Measurements from ENCODE around the gene KITLG. TPM values are rescaled to one million over a fixed set of nuclear protein-coding genes. Genes with fewer than 3 reads are reported as not detected.

KITLG gene
- total RNA-seq, 1 donor: 110 TPM

- no peak for TF ChIP-seq CTCF (IDR thresholded peaks at IDR 0.05; ENCODE audit: insufficient read depth, low read length)
- peak; percentile 34 for DNase-seq (ENCODE audit: low read depth)
- no peak overlapping the region for H3K4me3 ChIP-seq (ENCODE audit: low read depth, low read length)
Measured at GRCh38 chr12:88559772-88560171, 20.5 kb downstream of the KITLG start.

DNA sequence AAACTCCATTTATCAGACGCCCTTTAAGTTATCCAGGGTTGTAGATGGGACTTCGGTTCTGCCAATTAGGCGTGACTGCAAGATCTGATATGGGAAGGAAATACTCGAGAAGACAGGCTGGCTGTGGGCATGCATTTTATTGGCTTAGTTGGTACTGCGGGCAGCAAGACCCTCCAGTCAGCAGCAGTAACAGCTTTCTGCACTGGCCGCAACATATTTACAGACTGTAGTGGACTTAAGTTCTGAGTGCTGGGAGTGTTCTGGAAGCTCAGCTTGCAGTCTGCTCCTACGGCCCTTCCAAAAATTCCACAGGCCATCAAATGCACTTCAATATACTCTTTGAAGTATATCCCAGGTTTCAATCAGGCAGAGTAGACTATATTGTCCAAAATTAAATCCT is 21.1 kb downstream of the KITLG start:
- no peak overlapping the region for H3K4me3 ChIP-seq (ENCODE audit: low read depth, low read length)
- no peak for DNase-seq (ENCODE audit: low read depth)
- no peak for TF ChIP-seq CTCF (IDR thresholded peaks at IDR 0.05; ENCODE audit: insufficient read depth, low read length)

DNA sequence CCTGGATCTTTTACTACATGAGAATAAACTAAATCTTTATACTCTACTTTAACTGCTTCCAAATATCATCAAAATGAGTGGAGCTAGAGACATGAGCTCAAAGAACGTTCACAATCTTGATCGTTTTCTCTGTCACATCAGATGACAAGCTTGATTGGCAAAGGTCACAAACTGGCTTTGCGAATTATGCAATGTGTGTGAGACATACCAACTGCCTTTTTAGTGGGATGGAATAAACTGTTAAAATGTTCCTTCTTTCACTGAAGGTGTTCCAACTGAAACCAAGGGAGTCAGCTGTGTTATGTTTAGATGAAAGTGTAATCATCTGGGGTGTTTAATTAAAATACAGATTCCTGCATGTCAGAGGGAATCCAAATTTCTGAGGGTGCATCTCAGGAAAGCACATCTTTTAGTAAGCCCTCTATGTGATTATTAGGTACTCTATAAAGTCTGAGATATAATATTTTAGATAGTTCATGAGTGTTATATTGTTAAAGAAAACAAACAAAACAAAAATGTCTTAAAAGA is 21.9 kb downstream of the KITLG start:
- no peak for TF ChIP-seq CTCF (IDR thresholded peaks at IDR 0.05; ENCODE audit: insufficient read depth, low read length)
- no peak for DNase-seq (ENCODE audit: low read depth)
- H3K4me3 ChIP-seq (ENCODE audit: low read depth, low read length): no peak overlapping the region

DNA sequence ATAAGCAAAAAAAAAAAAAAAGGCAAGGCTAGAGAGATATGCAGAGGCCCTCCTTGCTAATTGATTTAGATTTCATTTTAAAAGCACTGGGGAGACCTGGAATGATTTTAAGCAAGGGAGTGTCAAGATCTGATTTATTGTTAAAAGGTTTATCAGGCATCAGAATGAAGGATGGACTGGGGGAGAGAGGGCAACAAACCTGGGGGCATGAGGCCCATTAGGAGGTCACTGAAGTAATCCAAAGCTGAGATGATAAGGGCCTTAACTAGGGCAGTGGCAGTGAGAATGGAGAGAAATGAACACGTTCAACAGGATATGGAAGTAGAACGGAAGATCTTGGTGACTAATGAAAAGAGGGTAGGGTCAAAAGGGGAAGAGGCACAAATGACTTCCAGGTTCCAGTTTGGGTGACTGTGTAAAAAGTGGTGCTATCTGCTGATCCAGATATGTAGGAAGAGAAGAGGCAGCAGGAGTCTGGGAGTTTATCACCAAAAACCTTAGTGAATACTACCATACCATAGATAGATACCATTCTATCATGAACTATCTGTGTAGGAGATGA is 24.0 kb downstream of the KITLG start:
- DNase-seq (ENCODE audit: low read depth): no peak
- H3K4me3 ChIP-seq (ENCODE audit: low read depth, low read length): no peak overlapping the region
- TF ChIP-seq CTCF (IDR thresholded peaks at IDR 0.05; ENCODE audit: insufficient read depth, low read length): no peak

GRCh38 chr12:88553941-88554658 is 26.2 kb downstream of the KITLG start:
- peak; percentile 87 for DNase-seq (ENCODE audit: low read depth)
- no peak overlapping the region for H3K4me3 ChIP-seq (ENCODE audit: low read depth, low read length)
- no peak for TF ChIP-seq CTCF (IDR thresholded peaks at IDR 0.05; ENCODE audit: insufficient read depth, low read length)

DNA sequence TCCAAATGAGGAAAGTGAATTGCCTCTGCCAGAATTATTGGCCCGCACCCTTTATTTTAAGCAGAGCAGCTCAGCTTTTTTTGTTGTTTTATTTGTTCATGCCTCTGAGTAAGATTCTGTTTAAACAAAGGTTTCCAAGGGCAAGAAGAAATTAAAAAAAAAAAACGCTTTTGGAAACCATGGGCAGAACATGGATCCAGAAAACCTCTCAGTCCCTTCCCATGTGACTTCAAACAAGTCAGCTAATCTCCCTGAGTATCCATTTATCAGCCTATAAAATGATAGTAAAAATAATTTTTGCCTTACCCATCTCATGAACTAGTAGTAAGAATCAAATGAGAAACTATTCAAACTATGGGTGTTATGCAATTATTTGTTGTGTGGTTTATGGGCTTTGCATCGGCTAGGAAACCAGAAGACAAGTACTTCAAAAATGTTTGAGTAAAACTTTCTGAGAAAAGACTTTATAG is 27.6 kb downstream of the KITLG start:
- no peak for TF ChIP-seq CTCF (IDR thresholded peaks at IDR 0.05; ENCODE audit: insufficient read depth, low read length)
- peak; percentile 71 for DNase-seq (ENCODE audit: low read depth)
- H3K4me3 ChIP-seq (ENCODE audit: low read depth, low read length): no peak overlapping the region

Data from fibroblast of the aortic adventitia (primary cell).